GM19023 (cell line): ENCODE results near the gene SLIT1.

Source experiments
- ATAC-seq: cut with Tn5 transposase; IDR thresholded peaks from one replicate; pipeline ENCODE4 v1.9.1; 2021; ENCODE audit warnings: mild to moderate bottlenecking, moderate library complexity; ENCODE audit not compliant: unreplicated experiment

SLIT1 gene

DNA sequence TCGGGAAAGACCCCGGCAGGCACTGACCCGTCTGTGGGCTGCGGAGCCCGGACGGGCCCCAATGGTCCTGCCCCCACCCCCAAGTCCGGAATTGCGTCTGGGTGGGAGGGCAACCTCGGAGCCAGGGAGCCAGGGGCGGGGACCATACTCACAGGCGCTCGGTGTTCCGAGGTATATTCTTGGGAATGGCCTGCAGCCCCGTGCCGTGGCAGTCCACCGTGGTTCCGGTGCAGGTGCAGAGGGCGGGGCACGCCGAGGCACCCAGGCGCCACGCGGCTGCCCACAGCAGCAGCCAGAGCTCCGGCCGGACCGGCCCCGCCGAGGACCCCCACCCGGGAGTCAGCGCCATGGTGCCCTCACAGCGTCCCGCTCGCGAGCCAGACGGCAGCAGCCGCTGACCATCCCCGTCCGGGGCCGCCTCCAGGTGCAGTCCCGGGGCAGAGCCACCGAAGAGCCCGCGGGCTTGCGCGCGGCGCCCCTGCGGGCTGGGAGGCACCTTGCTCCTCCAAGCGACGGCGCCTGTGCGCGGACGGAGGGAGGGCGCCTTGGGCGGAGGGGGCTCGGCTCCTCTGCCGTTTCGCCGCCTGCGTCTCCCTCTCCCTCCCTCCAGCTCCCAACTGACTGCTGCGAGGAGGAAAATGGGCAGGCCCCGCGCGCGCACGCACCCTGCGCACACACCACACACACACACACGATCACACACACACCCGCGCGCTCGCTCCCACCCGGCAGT lies at the start of gene SLIT1:
SLIT1 (minus strand) TSS at position 634 of the 733 bp plus-strand sequence; CDS start at position 349, 285 bp downstream.
- ATAC-seq, result no peak

DNA sequence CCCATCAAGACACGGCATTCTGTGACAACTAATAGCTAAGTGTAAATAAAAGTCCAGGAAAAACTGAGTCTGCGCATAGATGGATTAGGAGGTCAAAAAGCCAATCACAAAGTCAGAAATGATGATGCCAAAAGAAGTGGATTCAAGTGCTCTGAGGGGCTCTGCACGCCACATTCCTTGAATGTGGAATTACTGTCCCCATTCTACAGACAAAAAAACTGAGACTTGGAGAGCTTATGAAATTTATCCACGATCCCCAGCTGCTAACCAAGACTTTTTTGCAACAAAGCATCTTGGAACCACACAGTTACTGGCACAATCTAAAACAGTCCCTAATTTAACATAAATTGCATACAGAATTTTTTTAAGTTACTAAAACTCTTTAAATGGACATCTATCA lies 49.6 kb upstream of the SLIT1 start:
- ATAC-seq, result no peak

DNA sequence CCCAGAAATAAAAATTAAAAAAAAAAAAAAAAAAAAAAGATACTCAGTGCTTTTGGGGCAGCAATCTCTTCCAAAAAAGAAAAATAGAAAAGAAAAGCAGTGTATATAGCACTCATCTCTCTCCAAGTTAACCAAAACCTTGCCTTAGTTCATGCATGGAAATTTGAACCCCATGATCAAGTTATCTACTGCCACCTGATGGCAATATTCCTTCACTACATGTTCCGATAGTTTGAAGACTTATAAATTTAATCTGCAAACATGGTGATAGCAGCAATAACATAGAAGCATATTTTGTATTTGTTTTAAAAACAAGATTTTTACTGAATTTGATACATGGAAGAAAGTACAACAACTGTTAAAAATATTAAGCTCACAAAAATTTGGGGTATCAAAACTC lies 48.6 kb upstream of the SLIT1 start:
- no peak for ATAC-seq

DNA sequence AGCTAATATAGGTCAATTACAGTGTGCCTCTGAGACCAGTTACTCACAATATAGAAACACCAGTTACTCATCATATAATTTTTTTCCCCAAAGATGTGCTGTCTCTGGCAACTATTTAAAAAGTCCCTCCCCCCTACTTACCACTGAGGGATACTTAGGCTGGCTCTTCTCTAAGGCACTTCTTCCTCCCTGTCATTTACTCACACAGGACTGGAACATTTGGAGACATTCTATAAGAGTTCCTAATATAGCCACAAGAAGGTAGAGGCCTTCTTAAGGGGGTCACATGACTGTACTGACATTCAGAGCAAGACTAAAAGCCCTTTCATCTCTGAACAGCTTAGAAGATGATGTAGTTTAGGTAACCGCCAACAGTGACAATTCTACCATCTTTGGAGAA lies 44.4 kb upstream of the SLIT1 start:
- ATAC-seq, result no peak

DNA sequence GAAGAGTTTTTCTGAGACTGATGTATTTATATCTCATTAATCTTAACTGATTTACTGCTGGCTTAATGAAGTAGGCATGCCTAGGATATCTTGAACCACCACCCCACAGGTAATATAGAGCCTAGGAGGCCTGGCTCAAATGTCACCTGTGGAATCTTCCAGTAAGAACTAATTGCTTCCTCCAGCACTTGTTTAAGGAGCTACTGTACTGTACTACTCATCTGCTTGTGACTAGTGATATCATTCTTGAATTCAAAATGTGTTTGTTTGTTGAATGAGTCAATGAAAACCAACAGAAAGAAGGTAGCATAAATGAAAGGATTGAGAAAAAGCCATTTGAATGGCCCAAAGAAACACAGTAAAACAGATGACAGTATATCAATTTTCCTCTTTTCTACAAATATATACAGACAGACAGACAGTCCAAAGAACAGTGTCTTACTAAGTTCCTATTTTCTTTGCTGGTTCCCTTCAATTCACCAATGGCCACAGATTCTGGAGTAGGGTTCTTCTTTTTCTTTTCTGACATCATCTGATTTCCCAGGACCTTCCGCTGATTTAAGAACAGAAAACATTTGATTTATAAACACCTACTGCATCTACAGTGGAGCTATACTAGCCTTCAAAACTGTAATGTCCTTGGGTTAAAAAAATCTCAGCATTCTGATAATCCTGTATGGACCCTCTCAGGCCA lies 43.7 kb upstream of the SLIT1 start:
- ATAC-seq, result no peak

DNA sequence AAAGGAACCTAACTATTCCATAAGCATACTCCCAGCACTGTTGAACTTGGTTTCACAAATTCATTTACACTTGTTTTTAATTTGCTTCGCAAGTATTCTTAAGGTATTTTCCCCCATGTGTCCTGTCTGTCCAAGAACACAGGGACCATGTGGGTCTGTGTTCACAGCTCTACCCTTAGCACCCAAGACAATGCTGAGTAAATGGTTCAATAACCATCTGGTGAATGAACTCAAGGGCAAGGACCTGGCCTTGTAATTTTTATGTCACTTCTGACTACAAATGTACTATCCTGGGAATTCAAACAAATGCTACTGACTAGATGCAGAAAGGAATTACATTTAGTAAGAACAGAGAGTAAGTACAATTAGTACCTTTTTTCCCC lies 43.0 kb upstream of the SLIT1 start:
- no peak for ATAC-seq

DNA sequence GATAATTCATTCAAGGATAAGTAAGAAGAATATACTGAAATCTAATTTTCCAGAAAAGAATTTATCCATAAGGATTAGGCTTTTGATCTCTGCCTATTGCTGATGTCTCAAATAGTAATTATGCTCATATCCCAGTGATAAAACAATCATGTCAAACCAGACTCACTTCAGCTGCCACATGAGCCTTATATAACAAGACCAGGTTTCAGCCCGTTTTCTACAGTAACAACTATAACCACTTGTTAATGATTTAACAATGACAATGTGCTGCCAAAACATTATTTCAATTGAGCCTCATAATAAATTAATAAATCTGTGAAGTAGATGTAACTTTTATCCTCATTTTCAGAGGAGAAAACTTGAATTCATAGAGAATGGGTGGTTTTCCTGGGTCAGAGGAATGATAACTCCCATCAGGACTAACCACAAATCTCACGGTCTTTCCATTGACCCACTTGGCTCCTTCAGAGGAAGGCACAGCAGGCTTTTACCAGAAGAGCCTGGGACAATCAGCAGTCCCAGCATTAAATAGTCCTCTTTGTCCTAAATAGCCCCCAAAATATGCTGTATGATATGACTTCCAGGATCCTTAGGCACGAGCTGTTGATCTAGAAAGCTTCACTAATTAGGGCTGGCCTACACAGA lies 42.5 kb upstream of the SLIT1 start:
- ATAC-seq, result no peak

DNA sequence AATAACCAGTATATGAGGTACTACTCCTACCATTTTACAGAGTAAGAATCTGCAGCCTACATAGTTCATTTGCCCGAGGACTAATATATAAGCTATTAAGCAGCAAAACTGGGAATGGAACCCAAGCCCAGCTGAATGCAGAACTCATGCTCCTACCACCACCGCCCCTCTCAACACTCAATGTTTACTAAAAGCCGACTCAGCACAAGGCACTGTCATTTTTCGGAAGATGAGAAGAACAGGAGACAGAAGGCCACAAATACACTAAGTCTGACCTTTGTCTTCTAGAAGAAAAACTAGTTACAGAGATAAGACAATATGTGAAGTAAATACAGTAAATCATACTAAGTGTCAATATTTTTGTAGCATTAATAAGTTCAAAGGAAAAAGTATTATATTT lies 40.6 kb upstream of the SLIT1 start:
- ATAC-seq, result no peak

DNA sequence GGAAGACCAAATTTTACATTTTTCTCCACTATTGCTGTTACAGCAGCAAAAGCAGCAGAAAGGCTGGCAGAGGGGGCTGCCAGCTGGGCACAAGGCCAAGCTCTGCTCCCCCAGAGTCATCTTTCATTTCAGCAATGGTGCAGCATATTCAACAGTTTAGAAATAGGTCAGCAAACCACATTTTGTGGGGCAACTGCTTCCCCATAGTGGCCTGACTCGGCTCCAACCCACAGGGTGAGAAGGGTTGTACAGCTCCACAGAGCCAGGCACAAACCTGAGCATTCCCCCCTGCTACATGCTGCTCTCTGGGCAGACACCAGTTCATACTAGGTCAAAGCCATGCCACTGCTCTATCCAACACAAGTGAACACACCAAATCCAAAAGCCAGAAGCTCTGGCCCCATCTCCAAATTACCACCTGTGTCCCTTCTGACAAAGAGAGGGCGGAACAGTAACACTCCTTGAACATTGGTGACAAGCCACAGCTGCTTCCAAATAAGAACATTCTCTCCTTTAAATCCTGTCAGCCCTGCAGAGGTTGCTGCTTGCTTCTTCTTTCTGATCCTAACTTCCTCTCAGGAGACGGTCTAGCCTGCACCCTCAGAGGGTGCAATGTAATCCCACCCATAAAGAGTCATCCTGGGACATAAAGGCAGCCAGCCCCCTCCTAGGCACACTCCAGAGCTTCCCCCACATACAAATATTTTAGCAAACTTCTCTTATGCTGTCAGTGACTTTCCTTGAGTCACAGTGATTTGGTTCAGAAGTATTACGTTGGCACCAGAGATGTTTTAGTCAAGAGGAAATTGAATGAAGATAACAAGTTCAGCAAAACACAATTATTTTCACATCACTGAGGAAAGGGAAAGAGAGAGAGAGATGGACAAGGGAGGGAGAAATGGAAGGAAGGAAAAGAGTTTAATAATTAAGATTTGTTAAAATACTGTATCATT lies 39.0 kb upstream of the SLIT1 start:
- no peak for ATAC-seq

DNA sequence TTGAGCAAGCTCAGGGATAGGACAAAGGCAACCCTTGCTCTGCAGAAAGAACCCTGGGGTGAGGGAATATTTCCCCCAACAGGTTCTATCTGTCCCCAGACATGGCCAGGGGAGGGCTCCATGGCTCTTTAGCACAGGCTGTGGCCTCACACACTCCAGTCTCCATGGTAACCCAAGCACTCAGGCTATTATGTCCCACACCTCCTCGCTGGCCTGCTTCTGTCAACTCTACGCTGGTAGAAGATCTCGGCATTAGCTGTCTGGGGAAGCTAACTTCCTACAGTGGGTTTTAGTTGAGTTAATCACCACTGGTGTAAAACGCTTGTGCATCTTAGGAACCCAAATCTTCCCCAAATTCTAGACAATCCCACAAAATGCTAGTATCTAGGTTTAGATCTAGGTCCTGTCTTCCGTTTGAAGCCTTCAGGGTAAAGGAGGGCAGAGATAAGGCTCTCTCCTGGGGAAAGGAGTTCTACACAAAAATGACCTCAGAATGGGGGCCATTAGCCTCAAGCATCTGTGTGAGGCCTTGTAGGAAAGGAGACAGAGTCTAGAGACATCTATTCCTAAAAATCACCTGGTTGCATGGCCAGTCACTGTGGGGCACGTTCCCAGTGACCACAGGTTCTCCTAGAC lies 36.7 kb upstream of the SLIT1 start:
- ATAC-seq, result no peak

DNA sequence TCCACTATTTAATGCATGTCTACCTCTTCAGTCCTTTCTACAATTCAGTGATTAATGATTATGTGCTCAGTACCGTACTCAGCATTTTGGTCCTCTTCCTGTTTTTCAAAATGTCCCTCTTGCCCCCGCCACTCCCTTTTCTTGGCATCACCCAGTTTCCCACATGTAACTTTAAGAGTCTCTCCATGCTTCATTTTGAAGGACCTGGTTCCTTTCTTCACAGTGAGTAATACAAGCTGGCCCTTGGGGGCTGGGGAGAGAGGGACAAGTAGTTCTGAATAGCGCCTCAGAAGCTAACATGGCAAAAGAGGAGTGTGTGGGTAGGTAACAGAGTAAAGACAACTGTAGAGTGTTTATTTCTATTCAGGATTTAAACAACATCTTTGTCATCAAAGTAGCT lies 34.6 kb upstream of the SLIT1 start:
- ATAC-seq, result no peak

DNA sequence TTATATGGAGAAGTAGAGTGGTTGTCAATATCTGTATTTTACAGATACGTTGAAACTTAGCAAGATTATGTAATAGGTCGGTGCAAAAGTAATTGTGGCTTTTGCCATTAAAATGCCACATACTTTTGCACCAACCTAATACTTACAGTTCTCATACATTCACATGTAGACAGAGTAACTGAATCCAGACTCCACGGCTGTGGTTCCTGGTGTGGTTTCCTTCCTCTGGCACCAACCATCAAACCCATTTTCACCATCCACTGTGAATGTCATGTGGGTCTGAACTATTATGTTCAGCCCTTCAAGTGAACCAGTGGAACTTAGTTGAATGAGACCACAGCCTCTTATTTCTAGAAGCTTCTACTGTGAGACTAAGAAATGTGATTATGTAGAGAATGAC lies 31.5 kb upstream of the SLIT1 start:
- ATAC-seq, result no peak

DNA sequence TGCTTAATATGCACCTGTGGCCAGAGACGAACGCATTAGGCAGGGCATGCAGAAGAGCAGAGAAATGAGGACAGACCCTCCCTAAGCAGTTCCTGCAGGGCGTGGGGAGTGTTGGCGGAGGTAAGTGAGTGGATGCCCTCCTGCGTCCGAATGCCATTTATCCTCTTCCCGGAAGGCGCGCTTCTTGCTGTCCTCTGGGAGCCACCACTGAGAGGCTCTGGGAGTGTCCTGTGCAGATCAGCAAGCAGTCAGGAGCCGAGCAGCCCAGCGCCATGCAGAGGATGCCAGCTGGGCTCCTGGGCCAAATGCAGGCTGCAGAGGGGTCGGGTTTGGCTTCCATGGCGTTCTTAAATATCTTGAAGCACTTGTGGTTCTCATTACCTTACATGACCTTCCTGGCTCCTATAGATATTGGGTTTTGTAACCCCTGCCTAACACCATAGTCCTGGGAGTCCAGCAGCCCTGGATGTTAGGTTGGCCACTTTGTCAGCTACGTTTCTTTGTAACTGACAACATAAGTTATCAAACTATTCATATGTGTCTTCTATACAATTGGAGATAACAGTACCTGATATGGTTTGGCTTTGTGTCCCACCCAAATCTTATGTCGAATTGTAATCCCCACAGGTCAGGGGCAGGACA lies 30.0 kb upstream of the SLIT1 start:
- ATAC-seq, result no peak

DNA sequence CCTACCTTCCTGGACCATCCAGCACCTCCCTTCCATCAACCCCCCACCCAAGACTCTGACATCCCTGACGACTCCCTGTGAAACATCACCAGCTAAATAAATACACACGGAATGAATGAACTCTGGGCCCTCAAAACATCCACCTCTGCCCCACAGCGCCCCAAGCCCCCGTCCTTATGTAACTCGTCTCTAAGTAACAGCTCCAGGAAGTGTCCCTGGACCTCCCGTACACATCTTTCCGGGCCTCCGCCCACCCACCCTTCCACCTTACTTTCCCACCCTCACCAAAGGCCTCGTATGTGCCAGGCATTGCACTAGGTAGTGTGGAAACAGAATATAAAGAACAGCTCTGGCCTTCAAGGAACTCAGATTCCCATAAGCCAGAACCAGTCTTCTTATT lies 27.7 kb upstream of the SLIT1 start:
- no peak for ATAC-seq

DNA sequence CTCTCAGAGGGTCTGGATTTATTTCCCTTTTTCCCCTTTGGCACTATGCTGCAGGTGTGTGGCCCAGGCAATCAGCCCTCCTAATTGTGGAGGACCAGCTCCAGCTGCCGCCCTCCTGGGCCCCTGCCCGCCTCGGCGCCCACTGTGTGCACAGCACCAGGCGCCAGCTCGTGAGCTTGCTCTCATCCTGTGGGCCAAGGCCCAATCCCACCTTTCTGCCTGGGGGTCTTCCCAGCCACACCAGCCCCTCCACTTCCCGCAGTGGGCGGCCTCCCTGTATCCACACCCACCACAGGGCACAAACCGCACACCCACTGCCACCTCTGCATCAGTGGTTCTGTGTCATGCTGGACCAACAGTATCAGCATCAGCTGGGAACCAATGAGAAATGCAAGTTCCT lies 25.5 kb upstream of the SLIT1 start:
- no peak for ATAC-seq

DNA sequence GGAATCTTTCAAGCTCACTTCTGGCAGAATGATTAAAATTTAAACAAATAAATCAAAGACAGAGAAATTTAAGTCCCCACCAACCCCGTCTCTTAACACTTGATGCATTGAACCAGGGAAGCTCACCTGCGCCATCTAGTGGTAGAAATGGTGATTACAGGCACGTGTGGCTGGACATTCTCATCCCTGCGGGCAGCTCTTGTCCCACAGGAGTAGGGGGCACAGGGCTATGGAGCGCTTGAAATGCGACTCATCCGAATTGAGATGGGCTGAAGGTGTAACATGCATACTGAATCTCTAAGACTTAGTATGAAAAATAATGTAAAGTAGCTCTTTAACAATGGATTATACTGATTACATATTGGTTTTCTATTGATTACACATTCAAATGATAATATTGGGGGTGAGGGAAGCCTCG lies 24.8 kb upstream of the SLIT1 start:
- no peak for ATAC-seq

DNA sequence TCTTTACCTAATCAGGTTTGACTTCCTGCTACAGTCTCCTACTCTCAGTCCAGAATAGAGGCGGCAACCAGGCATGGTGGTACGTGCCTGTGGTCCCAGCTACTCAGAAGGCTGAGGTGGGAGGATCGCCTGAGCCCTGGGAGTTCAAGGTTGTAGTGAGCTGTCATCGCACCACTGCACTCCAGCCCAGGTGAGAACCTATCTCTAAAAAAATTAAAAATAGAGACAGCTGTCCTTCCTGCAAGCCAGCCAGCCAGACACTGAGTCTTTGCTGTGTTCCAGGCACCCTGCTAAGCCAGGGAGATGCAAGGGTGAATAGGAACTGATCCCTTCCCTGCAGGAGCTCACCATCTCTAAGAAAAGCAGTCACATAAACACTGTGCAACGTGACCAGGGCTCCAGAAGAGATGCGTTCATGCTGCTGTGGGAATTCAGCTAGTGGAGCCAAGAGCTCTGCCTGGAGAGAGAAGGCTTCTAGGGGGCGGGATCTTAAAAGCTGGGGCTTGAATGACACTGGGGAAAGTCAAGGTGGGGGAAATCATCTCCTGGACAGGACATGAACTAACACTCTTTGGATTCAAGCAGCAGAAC lies 22.1 kb upstream of the SLIT1 start:
- no peak for ATAC-seq

DNA sequence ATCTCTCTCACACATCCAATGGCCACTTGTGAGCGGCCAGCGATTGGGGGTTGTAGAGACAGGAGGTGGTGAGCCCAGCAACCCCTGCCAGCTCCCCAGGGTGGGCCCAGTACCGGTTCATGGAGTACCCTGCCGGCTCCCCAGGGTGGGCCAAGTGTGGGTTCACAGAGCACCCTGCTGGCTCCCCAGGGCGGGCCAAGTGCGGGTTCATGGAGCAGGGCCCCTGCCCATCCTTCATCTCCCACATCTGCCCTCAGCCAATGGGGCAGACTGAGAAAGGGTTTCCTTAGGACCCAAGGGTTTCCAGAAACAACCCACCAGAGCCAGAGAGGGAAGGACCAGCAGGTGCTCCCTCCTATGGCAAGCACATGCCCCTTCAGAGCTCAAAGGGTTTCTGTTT lies 21.4 kb upstream of the SLIT1 start:
- ATAC-seq, result no peak

DNA sequence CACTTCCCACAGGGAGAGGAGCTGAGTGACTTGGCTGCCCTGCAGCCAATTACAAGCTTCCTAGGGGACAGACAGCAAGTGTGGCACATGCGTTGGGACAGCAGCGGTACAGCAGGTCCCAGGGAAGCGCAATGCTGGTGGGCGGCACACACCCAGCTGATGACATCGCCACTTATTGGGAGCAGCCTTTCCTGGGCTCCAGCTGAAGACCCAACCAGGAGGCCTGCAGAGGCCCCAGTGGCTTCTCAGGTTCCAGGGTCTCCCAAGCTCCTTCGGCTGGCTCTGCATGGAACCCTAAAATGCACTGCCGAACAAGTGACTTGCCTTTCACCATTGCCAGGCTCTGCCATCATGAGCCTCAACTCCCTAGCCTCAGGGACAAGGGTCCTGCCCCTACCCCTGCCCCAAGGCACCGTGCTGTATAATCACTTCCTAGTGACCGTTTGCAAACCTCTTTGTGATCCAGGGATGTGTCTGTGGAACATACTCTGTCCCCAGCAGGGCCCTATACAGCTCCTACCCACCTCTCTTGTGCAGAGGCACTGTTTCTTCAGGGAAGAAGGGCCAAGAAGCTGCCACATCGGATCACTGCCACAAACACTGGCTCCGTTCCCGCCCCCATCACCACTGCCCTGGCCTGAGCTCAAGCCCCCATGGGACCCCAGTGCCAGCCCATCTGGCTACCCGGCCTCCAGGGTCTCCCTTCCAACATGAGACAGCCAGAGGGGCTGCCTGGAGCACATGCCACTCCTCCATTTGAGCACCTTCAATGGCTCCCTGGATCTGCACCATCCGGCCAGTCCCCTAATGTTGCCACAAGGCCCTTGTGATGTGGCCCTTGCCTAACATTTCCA lies 19.3 kb upstream of the SLIT1 start:
- ATAC-seq, result no peak
